ENCODE measurements around the gene CCDC127.

The CCDC127 gene

DNA sequence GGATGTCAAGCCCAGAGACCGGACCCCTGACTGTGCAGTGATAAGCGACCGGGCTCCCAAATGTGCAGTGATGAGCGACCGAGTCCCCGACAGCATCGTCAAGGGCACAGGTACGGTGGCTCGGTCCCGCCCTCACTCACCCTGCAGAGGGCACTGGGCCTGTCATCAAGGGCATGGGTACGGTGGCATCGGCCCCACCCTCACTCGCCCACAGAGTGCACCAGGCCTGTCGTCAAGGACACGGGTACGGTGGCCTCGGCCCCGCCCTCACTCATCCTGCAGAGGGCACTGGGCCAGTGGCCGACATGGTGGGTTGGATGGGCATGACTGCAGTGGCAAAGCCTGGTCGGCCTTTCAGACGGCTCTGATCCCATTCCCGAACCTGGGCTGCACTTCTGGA is 36.4 kb downstream of the CCDC127 start:
- TF ChIP-seq, protein P1, sequence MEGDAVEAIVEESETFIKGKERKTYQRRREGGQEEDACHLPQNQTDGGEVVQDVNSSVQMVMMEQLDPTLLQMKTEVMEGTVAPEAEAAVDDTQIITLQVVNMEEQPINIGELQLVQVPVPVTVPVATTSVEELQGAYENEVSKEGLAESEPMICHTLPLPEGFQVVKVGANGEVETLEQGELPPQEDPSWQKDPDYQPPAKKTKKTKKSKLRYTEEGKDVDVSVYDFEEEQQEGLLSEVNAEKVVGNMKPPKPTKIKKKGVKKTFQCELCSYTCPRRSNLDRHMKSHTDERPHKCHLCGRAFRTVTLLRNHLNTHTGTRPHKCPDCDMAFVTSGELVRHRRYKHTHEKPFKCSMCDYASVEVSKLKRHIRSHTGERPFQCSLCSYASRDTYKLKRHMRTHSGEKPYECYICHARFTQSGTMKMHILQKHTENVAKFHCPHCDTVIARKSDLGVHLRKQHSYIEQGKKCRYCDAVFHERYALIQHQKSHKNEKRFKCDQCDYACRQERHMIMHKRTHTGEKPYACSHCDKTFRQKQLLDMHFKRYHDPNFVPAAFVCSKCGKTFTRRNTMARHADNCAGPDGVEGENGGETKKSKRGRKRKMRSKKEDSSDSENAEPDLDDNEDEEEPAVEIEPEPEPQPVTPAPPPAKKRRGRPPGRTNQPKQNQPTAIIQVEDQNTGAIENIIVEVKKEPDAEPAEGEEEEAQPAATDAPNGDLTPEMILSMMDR (IDR thresholded peaks at IDR 0.05; ENCODE audit: insufficient read depth, low read depth, low read length, missing control alignments), result no peak
- no peak for DNase-seq (ENCODE audit: low read depth)

GRCh38 chr5:181160-181559 is 36.8 kb downstream of the CCDC127 start:
- H3K4me3 ChIP-seq (ENCODE audit: low read depth, low read length), result no peak overlapping the region

More for the DNA sequence above, 36.4 kb downstream of the CCDC127 start:
- H3K4me3 ChIP-seq (ENCODE audit: low read depth, low read length), result no peak overlapping the region

DNA sequence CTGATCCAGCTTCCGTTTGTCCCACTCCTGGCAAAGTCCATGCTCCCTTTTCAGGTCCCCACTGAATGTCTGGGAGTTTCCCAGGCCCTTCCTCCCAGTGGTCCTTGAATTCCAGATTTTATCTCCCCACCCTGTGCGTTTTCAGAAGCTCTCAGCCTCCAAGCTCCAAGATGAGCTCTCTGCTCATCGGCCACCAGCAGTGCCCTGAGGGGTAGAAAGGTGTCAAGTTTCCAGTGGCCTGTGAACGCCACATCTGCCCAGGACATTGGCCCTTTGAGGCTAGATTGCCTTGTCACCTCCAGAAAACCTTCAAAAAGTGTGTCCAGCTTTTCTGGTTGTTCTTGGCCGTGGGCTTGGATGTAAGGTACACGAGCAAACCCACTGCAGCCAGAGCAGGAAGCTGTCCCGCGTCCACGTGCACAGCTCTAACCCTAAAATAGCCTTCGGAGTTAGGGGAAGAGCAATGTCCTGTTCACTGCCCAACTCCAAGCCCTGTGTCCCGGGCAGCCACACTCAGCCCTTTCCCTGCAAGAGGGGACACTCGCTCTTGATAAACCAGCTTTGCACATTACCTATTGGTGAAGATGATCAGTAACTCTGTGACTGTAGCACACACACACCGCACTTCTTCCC is 37.6 kb downstream of the CCDC127 start:
- TF ChIP-seq, protein P1 (IDR thresholded peaks at IDR 0.05; ENCODE audit: insufficient read depth, low read depth, low read length, missing control alignments), result no peak
- no peak for DNase-seq (ENCODE audit: low read depth)
- H3K4me3 ChIP-seq (ENCODE audit: low read depth, low read length), result no peak overlapping the region

More at GRCh38 chr5:181160-181559, 36.8 kb downstream of the CCDC127 start:
- TF ChIP-seq, protein P1 (IDR thresholded peaks at IDR 0.05; ENCODE audit: insufficient read depth, low read depth, low read length, missing control alignments), result no peak
- DNase-seq (ENCODE audit: low read depth), result no peak

DNA sequence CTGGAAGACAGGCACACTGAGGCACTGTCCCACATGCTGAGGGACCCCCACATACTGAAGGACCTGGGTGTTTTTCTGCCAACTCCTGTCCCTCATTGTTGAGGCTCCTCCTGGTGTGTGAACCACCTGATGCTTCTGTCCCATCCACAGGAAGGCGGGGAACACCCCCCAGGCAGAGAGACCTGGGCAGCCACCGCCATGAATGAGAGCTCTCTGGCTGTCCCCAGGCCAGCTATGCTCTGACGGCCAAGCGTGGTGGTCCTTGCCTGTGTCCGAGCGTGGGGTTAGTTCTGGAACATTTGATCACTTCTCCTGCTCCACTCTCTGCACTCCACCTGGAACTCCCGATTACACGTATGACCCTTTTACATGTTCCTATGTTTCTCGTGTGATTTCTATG is 38.6 kb downstream of the CCDC127 start:
- TF ChIP-seq, protein P1 (IDR thresholded peaks at IDR 0.05; ENCODE audit: insufficient read depth, low read depth, low read length, missing control alignments), result no peak

DNA sequence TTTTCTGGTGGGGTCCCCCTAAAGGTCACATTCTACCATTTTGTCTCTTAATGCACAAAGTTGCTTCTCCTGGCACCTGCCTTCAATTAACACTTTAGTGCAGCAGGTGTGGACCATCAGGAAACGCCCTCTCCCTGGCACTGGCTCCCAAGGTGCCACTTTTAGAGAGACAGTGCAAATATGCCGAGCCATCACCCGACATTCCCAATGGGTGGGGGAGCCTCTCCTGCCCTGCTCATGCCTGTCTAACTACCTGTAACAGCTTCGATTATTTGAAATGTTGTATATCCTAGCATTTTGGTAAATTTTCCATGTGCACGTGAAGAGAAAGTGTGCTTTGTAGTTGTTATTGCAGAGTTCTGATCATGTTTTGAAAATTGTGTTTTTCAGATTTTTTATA is 39.8 kb downstream of the CCDC127 start:
- H3K4me3 ChIP-seq (ENCODE audit: low read depth, low read length), result no peak overlapping the region
- DNase-seq (ENCODE audit: low read depth), result no peak
- TF ChIP-seq, protein P1 (IDR thresholded peaks at IDR 0.05; ENCODE audit: insufficient read depth, low read depth, low read length, missing control alignments), result no peak

More for the DNA sequence above, 38.6 kb downstream of the CCDC127 start:
- no peak for DNase-seq (ENCODE audit: low read depth)
- H3K4me3 ChIP-seq (ENCODE audit: low read depth, low read length), result no peak overlapping the region

DNA sequence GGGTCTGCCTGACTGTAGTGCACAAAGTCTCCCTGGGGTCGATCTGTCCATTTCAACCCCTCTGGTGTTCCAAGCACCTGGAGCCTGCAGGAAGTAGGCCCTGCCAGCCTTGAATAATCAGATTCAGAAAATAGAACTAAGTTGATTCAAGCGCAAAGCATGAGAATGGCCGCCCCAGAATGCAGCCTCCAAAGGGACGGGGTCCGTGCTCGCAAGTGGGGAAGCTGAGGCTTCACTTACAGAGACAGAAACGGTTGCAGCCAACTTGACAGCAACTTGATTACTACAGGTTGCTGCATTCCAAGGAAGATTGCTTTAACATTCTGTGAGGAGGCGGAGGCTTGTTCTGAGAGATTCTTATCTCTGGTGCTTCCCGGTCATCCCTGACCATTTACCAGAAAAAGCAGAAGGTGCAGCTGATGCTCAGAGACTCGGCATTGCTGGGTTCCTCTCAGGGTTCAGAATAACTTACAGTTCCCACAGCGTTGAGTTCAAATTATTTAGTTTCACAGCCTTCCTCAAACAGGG is 41.6 kb downstream of the CCDC127 start:
- no peak overlapping the region for H3K4me3 ChIP-seq (ENCODE audit: low read depth, low read length)
- TF ChIP-seq, protein P1 (IDR thresholded peaks at IDR 0.05; ENCODE audit: insufficient read depth, low read depth, low read length, missing control alignments), result no peak
- DNase-seq (ENCODE audit: low read depth), result no peak

Measured in GM12865 (cell line).